Duodenal mucosa (tissue), 2 donors: ENCODE measurements around the gene CELF4.

Experiments
- H3K27ac ChIP-seq: one replicate; pipeline ENCODE4 v1.7.0; 2013; ENCODE audit warnings: low read depth, low read length
- H3K27me3 ChIP-seq, 2 donors: one replicate each; pipeline ENCODE4 v1.7.0; 2013; ENCODE audit warnings: low read length in 2 of 2, control low read depth in 1 of 2; ENCODE audit not compliant: insufficient read depth in 2 of 2, control insufficient read depth in 1 of 2
- H3K36me3 ChIP-seq, 2 donors: one replicate each; pipeline ENCODE4 v1.7.0; 2013; ENCODE audit warnings: low read length in 2 of 2, control low read depth in 1 of 2; ENCODE audit not compliant: insufficient read depth in 2 of 2, control insufficient read depth in 1 of 2
- H3K4me1 ChIP-seq, 2 donors: one replicate each; pipeline ENCODE4 v1.7.0; 2013; ENCODE audit warnings: low read length in 2 of 2, control low read depth in 1 of 2; ENCODE audit not compliant: insufficient read depth in 2 of 2, control insufficient read depth in 1 of 2
- H3K4me3 ChIP-seq, 2 donors: one replicate each; pipeline ENCODE4 v1.7.0; 2013; ENCODE audit warnings: low read length in 2 of 2, low read depth in 1 of 2
- H3K9ac ChIP-seq, 2 donors: one replicate each; pipeline ENCODE4 v1.7.0; 2013; ENCODE audit warnings: low read length in 2 of 2, low read depth in 1 of 2
- H3K9me3 ChIP-seq, 2 donors: one replicate each; pipeline ENCODE4 v1.7.0; 2013; ENCODE audit warnings: low read length in 2 of 2, control low read depth in 1 of 2; ENCODE audit not compliant: control insufficient read depth in 1 of 2

The CELF4 gene

GRCh38 chr18:37563931-37564392 is 1.6 kb downstream of the CELF4 start:
- Histone ChIP-seq H3K4me3 (no peak overlapping the region), H3K4me1 (no peaks in the 10 kb centered on the region), H3K9me3 (no peaks in the 10 kb centered on the region), H3K27ac (no peak overlapping the region), H3K36me3 (no peaks in the 10 kb centered on the region), H3K27me3 (peaks cover 40% of the 10 kb centered on the region in 2 donors), H3K9ac (no peak overlapping the region)

GRCh38 chr18:37561986-37562385 is 3.6 kb downstream of the CELF4 start:
- peaks cover 20 to 21% of the 10 kb centered on the region in 2 donors for H3K27me3 ChIP-seq
- H3K9me3 ChIP-seq = no peaks in the 10 kb centered on the region
- H3K27ac ChIP-seq = no peak overlapping the region
- no peak overlapping the region for H3K9ac ChIP-seq
- no peaks in the 10 kb centered on the region for H3K4me1 ChIP-seq
- H3K4me3 ChIP-seq = no peak overlapping the region
- H3K36me3 ChIP-seq = no peaks in the 10 kb centered on the region

- Histone ChIP-seq H3K4me3 (no peak overlapping the region), H3K36me3 (no peaks in the 10 kb centered on the region), H3K9ac (no peak overlapping the region), H3K27me3 (peaks cover 13 to 15% of the 10 kb centered on the region in 2 donors), H3K4me1 (no peaks in the 10 kb centered on the region), H3K27ac (no peak overlapping the region), H3K9me3 (no peaks in the 10 kb centered on the region)
Observed at GRCh38 chr18:37560003-37560402, 5.6 kb downstream of the CELF4 start.

DNA sequence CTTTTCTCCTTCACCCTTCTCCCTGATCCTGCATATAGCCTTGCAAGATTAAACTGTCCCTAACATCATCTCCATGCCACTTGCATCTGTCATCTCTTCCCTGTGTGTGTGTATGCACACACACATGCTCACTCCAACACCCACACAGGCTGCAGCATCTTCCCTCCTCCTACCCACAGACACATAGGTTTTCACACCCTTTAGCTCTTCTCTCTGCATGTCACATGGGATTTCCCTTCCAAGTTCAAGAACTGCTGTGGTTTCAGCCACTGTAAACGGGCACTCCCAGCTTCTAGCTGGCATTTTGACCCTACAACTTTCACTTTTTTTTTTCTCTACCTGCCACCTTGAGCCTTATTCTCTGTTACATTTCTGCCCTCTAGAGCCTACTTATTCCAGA is 6.4 kb downstream of the CELF4 start:
- no peak overlapping the region for H3K9ac ChIP-seq
- H3K36me3 ChIP-seq = no peaks in the 10 kb centered on the region
- H3K4me1 ChIP-seq = no peaks in the 10 kb centered on the region
- peaks cover 6 to 8% of the 10 kb centered on the region in 2 donors for H3K27me3 ChIP-seq
- H3K27ac ChIP-seq = no peak overlapping the region
- no peaks in the 10 kb centered on the region for H3K9me3 ChIP-seq
- H3K4me3 ChIP-seq = no peak overlapping the region

DNA sequence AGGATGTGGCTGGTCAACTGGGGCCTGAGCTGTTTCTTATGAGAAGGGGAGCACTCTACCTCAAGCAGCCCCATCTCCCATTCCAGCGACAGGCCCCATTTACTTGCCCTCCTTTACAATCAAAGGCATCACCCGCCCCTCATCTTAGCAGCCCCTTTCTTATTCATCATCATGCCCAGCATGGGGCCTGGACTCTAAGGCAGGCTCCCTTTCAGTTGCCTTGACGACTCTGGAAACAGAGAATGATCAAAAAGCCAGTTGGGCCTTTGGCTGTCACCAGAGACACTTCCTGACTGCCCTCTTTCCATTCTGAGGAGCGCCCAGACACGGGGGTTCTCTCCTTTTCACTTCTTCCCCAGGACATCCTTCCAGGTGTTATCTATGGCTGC is 11.2 kb downstream of the CELF4 start:
- Histone ChIP-seq H3K27me3 (no peaks in the 10 kb centered on the region), H3K9me3 (no peaks in the 10 kb centered on the region), H3K4me1 (no peaks in the 10 kb centered on the region), H3K36me3 (no peaks in the 10 kb centered on the region), H3K9ac (no peak overlapping the region), H3K27ac (no peak overlapping the region), H3K4me3 (no peak overlapping the region)

- no peaks in the 10 kb centered on the region for H3K36me3 ChIP-seq
Observed at GRCh38 chr18:37553633-37554398, 11.8 kb downstream of the CELF4 start.

GRCh38 chr18:37552286-37552685 is 13.3 kb downstream of the CELF4 start:
- no peaks in the 10 kb centered on the region for H3K9me3 ChIP-seq
- H3K36me3 ChIP-seq = no peaks in the 10 kb centered on the region
- no peak overlapping the region for H3K27ac ChIP-seq
- no peaks in the 10 kb centered on the region for H3K27me3 ChIP-seq
- no peak overlapping the region for H3K4me3 ChIP-seq
- no peaks in the 10 kb centered on the region for H3K4me1 ChIP-seq
- no peak overlapping the region for H3K9ac ChIP-seq

More at GRCh38 chr18:37553633-37554398, 11.8 kb downstream of the CELF4 start:
- Histone ChIP-seq H3K9ac (no peak overlapping the region), H3K27me3 (no peaks in the 10 kb centered on the region), H3K27ac (no peak overlapping the region), H3K4me1 (no peaks in the 10 kb centered on the region), H3K4me3 (no peak overlapping the region), H3K9me3 (no peaks in the 10 kb centered on the region)

- no peaks in the 10 kb centered on the region for H3K27me3 ChIP-seq
- H3K9me3 ChIP-seq = no peaks in the 10 kb centered on the region
- H3K4me1 ChIP-seq = no peaks in the 10 kb centered on the region
- H3K36me3 ChIP-seq = no peaks in the 10 kb centered on the region
- no peak overlapping the region for H3K27ac ChIP-seq
- H3K9ac ChIP-seq = no peak overlapping the region
- H3K4me3 ChIP-seq = no peak overlapping the region
Observed at GRCh38 chr18:37551846-37552245, 13.8 kb downstream of the CELF4 start.

DNA sequence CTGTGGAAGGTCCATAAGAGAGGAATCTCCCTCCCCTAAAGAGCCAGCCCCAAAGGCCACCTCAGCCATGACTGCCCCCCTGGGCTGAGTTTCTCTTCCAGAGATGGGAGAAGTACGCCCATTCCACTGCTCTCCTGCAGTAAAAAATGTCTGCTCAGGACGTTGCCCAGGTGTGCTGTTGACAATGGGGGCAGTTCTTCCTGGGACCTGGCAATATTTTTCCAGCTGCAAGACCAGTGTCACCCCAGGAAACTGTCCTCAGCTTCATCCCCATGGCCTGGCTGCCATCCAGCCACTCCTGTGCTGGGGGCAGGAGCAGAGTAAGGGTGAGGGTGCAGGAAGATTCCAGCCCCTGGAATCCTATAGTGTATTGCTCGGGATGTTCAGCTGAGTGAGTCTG is 14.3 kb downstream of the CELF4 start:
- H3K27ac ChIP-seq = no peak overlapping the region

DNA sequence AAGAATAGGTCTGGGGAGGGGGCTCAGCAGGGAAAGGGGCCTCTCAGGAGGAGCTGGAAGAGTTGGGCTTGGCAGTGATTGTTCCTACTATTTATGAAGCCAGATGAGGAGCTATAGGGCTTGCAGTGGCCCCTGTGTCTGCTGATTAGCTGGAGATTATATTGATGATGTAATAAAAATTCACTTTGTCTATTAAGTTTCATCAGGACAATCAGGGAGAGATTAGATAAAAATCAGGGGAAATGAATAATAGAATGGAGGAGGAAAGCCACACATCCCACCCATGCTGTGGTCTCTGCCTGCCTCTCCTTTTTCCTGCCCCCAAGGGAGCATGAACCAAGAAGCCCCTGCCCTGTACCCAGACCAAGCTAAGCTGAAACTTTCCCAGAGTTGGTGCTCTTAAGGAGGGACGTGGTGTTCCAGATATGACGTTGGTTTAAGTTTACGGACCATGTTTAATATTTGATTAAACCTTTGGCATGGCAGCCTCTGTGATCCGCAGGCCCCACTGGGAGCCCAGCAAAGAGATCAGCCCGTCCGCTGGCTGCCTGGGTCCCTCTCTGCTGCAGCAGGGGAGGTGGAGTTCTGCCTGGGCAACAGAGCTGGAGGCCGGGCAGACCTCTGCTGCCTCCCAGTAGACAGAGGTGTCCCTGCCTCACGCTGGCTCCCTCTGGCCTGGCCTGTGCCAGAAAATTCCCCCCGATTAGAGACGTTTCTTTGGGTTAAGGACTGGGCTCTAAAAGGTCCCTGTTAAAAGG is 15.3 kb downstream of the CELF4 start:
- Histone ChIP-seq H3K4me3 (no peak overlapping the region), H3K4me1 (no peaks in the 10 kb centered on the region), H3K9ac (no peak overlapping the region), H3K27ac (no peak overlapping the region), H3K36me3 (no peaks in the 10 kb centered on the region), H3K9me3 (no peaks in the 10 kb centered on the region), H3K27me3 (no peaks in the 10 kb centered on the region)

More for the DNA sequence above, 14.3 kb downstream of the CELF4 start:
- Histone ChIP-seq H3K9me3 (no peaks in the 10 kb centered on the region), H3K36me3 (no peaks in the 10 kb centered on the region), H3K27me3 (no peaks in the 10 kb centered on the region), H3K9ac (no peak overlapping the region), H3K4me1 (no peaks in the 10 kb centered on the region), H3K4me3 (no peak overlapping the region)
